H1 (cell line): ENCODE results near the gene FBXW2. TPM values are rescaled to one million over a fixed set of nuclear protein-coding genes. Genes with fewer than 3 reads are reported as not detected.

Experiments
- CTCF ChIA-PET: fragments of 300-600 bp; sonication (Branson Sonifier 250); formaldehyde crosslinking; loops from one replicate; lab custom pipeline; 2021; ENCODE audit not compliant: partially characterized antibody; lab: Charles Lee
- POLR2A ChIA-PET: fragments of 300-600 bp; sonication (Branson Sonifier 250); formaldehyde crosslinking; loops from one replicate; lab custom pipeline; 2021; ENCODE audit warnings: inconsistent platforms; ENCODE audit not compliant: partially characterized antibody; lab: Charles Lee
- DNase-seq, 2 experiments: peaks; one replicate each; pipeline versions ENCODE4 v3.0.0 to v3.0.0-alpha.2; 2010 to 2022; ENCODE audit warnings: low spot score in 2 of 2, low read depth in 1 of 2, mixed read lengths in 1 of 2
- FAIRE-seq: peaks from 2 replicates; lab custom pipeline; 2011; peaks lifted over from hg19 to GRCh38; lab: Jason Lieb, UNC
- H2AFZ ChIP-seq: 2 replicates; pipeline ENCODE4 v1.8.1; 2012; ENCODE audit warnings: low read length, inconsistent platforms
- H2AK5ac ChIP-seq: 2 replicates; pipeline ENCODE4 v1.6.1; 2013; ENCODE audit warnings: low read depth, low read length
- H2BK120ac ChIP-seq: replicated peaks from 2 replicates; pipeline ENCODE3; 2013; ENCODE audit warnings: low read depth, low read length, inconsistent platforms
- H2BK12ac ChIP-seq: 2 replicates; pipeline ENCODE4 v1.6.1; 2013; ENCODE audit warnings: low read depth, low read length
- H2BK15ac ChIP-seq: 2 replicates; pipeline ENCODE4 v1.6.1; 2013; ENCODE audit warnings: low read length
- H2BK20ac ChIP-seq: 2 replicates; pipeline ENCODE4 v1.6.1; 2013; ENCODE audit warnings: low read length
- H2BK5ac ChIP-seq: 2 replicates; pipeline ENCODE4 v1.6.1; 2013; ENCODE audit warnings: low read depth, low read length
- H3K14ac ChIP-seq: 2 replicates; pipeline ENCODE4 v1.6.1; 2013; ENCODE audit warnings: inconsistent platforms; ENCODE audit not compliant: insufficient read length
- H3K18ac ChIP-seq: 2 replicates; pipeline ENCODE4 v1.6.1; 2013; ENCODE audit warnings: low read length; ENCODE audit errors: extremely low read depth
- H3K23ac ChIP-seq: 2 replicates; pipeline ENCODE4 v1.6.1; 2013; ENCODE audit warnings: inconsistent platforms; ENCODE audit not compliant: insufficient read length
- H3K23me2 ChIP-seq: 2 replicates; pipeline ENCODE4 v1.6.1; 2013; ENCODE audit warnings: low read depth, low read length
- H3K27ac ChIP-seq: 2 replicates; pipeline ENCODE4 v1.6.1; 2011; ENCODE audit warnings: low read depth, low read length, inconsistent platforms
- H3K27me3 ChIP-seq, 4 experiments: replicated peaks in 1 of 4; 1 replicate in 1 of 4; 2 replicates in 3 of 4; pipeline versions ENCODE4 v1.6.1 to v1.8.1; 2011 to 2013; ENCODE audit warnings: low read length in 3 of 4, mild to moderate bottlenecking in 3 of 4, inconsistent platforms in 2 of 4, mixed read lengths in 2 of 4, moderate library complexity in 1 of 4; ENCODE audit not compliant: control insufficient read depth in 3 of 4, insufficient read depth in 3 of 4; ENCODE audit errors: extremely low read depth in 1 of 4
- H3K36me3 ChIP-seq, 4 experiments: 2 replicates each; pipeline versions ENCODE4 v1.6.1 to v1.8.1; 2011 to 2013; ENCODE audit warnings: mild to moderate bottlenecking in 4 of 4, low read length in 3 of 4, moderate library complexity in 2 of 4, control low read depth in 1 of 4, inconsistent platforms in 1 of 4; ENCODE audit not compliant: insufficient read depth in 4 of 4, control insufficient read depth in 2 of 4
- H3K4ac ChIP-seq: replicated peaks from 2 replicates; pipeline ENCODE3; 2013; ENCODE audit warnings: low read length, low read depth, mixed read lengths, inconsistent platforms; ENCODE audit not compliant: insufficient read length
- H3K4me1 ChIP-seq, 4 experiments: replicated peaks in 1 of 4; 1 replicate in 1 of 4; 2 replicates in 3 of 4; pipeline versions ENCODE4 v1.6.1 to v1.8.1; 2011 to 2013; ENCODE audit warnings: low read length in 3 of 4, inconsistent platforms in 2 of 4, mixed read lengths in 1 of 4; ENCODE audit not compliant: insufficient read depth in 4 of 4, control insufficient read depth in 3 of 4
- H3K4me2 ChIP-seq, 2 experiments: 2 replicates each; pipeline versions ENCODE4 v1.6.1 to v1.8.1; 2011 to 2013; ENCODE audit warnings: low read depth in 2 of 2, low read length in 2 of 2, control low read depth in 1 of 2, inconsistent platforms in 1 of 2, mild to moderate bottlenecking in 1 of 2; ENCODE audit not compliant: insufficient read depth in 1 of 2
- H3K4me3 ChIP-seq, 4 experiments: fragments of 200-600, 300-600 bp in 1 of 4; sonication (generic), shearing (Covaris generic), sonication (Bioruptor Twin) in 1 of 4; 2 replicates each; pipeline versions ENCODE4 v1.5.1 to v1.8.1; 2011 to 2016; ENCODE audit warnings: low read length in 4 of 4, low read depth in 3 of 4, control low read depth in 2 of 4, inconsistent platforms in 2 of 4, mild to moderate bottlenecking in 2 of 4, mixed read lengths in 1 of 4, moderate library complexity in 1 of 4; ENCODE audit not compliant: insufficient read depth in 2 of 4; ENCODE audit errors: extremely low read depth in 1 of 4
- H3K56ac ChIP-seq: replicated peaks from 2 replicates; pipeline ENCODE3; 2013; ENCODE audit warnings: low read depth, mild to moderate bottlenecking, mixed read lengths, low read length, inconsistent platforms; ENCODE audit not compliant: insufficient read length
- H3K79me1 ChIP-seq: 2 replicates; pipeline ENCODE4 v1.6.1; 2013; ENCODE audit warnings: low read depth, low read length, control low read depth
- H3K79me2 ChIP-seq, 2 experiments: 2 replicates each; pipeline versions ENCODE4 v1.6.1 to v1.8.1; 2012 to 2013; ENCODE audit warnings: low read length in 2 of 2, mild to moderate bottlenecking in 2 of 2, inconsistent platforms in 1 of 2; ENCODE audit not compliant: insufficient read depth in 2 of 2, control insufficient read depth in 1 of 2
- H3K9ac ChIP-seq, 4 experiments: replicated peaks in 1 of 4; 1 replicate in 1 of 4; 2 replicates in 3 of 4; pipeline versions ENCODE4 v1.6.1 to v1.8.1; 2011 to 2013; ENCODE audit warnings: low read depth in 3 of 4, low read length in 3 of 4, control low read depth in 2 of 4, mild to moderate bottlenecking in 2 of 4, moderate library complexity in 2 of 4, inconsistent platforms in 1 of 4; ENCODE audit errors: extremely low read depth in 1 of 4
- H3K9me3 ChIP-seq, 2 experiments: 2 replicates each; pipeline versions ENCODE4 v1.6.1 to v1.8.1; 2012 to 2013; ENCODE audit warnings: mild to moderate bottlenecking in 2 of 2, moderate library complexity in 2 of 2, control low read depth in 1 of 2, inconsistent platforms in 1 of 2, low read depth in 1 of 2, low read length in 1 of 2, mixed read lengths in 1 of 2; ENCODE audit not compliant: insufficient read depth in 2 of 2
- H4K20me1 ChIP-seq, 2 experiments: replicated peaks in 1 of 2; 2 replicates each; pipeline versions ENCODE3 to v1.8.1; 2011 to 2013; ENCODE audit warnings: inconsistent platforms in 2 of 2, low read length in 2 of 2, mild to moderate bottlenecking in 1 of 2; ENCODE audit not compliant: insufficient read depth in 2 of 2, control insufficient read depth in 1 of 2
- H4K5ac ChIP-seq: 2 replicates; pipeline ENCODE4 v1.6.1; 2013; ENCODE audit warnings: low read length, low read depth, mixed read lengths, inconsistent platforms; ENCODE audit not compliant: insufficient read length
- H4K8ac ChIP-seq: 2 replicates; pipeline ENCODE4 v1.8.0; 2013; ENCODE audit warnings: mild to moderate bottlenecking, moderate library complexity, low read length, inconsistent platforms; ENCODE audit not compliant: insufficient read depth; ENCODE audit errors: extremely low read depth
- H4K91ac ChIP-seq: replicated peaks from 2 replicates; pipeline ENCODE3; 2013; ENCODE audit warnings: low read length, mixed read lengths, inconsistent platforms; ENCODE audit not compliant: insufficient read length
- CEBPB ChIP-seq: IDR thresholded peaks from 2 replicates; pipeline ENCODE4 v1.6.1; 2012; ENCODE audit warnings: low read depth, low read length
- EGR1 ChIP-seq: IDR thresholded peaks from 2 replicates; pipeline ENCODE4 v1.6.1; 2011; ENCODE audit warnings: low read depth, low read length, borderline replicate concordance
- EZH2 ChIP-seq: fragments of 200-600 bp; sonication (generic); IDR thresholded peaks from 2 replicates; pipeline ENCODE4 v1.7.1; 2012; ENCODE audit warnings: low read depth, mild to moderate bottlenecking, moderate library complexity, low read length, inconsistent platforms; ENCODE audit not compliant: severe bottlenecking
- POLR2A ChIP-seq, 2 experiments: IDR thresholded peaks; 1 replicate in 1 of 2; 2 replicates in 1 of 2; pipeline ENCODE4 v1.6.1; 2011; ENCODE audit warnings: low read depth in 2 of 2, low read length in 2 of 2, mild to moderate bottlenecking in 2 of 2; ENCODE audit errors: control extremely low read depth in 1 of 2
- SP4 ChIP-seq: IDR thresholded peaks from 2 replicates; pipeline ENCODE4 v1.6.1; 2012; ENCODE audit warnings: low read length, inconsistent platforms
- SRF ChIP-seq: IDR thresholded peaks from 2 replicates; pipeline ENCODE4 v1.6.1; 2011; ENCODE audit warnings: mild to moderate bottlenecking, low read depth, low read length, moderate library complexity
- TCF12 ChIP-seq: IDR thresholded peaks from 2 replicates; pipeline ENCODE4 v1.6.1; 2011; ENCODE audit warnings: low read depth, mild to moderate bottlenecking, low read length
- WGBS, 2 experiments: shearing (Covaris generic) in 1 of 2; methylation state at CpG; one replicate each; pipeline versions ENCODE4 v1.1.6 to v1.1.7; 2013 to 2015; ENCODE audit warnings: low lambda C conversion rate in 2 of 2, mixed read lengths in 2 of 2, inconsistent platforms in 1 of 2, low coverage in 1 of 2, missing lambda C conversion rate in 1 of 2; ENCODE audit not compliant: insufficient replicate concordance in 2 of 2, insufficient coverage in 1 of 2, insufficient read length in 1 of 2; ENCODE audit errors: extremely low coverage in 1 of 2, missing lambda C conversion rate in 1 of 2; 5-methylcytosine and 5-hydroxymethylcytosine counted together
- polyA plus RNA-seq, 7 experiments: library from polyadenylated mRNA; depleted of rRNA in 3 of 7; stranded (reverse) in 5 of 7; unstranded in 2 of 7; fragments of >200 nt in 5 of 7; fragments of 200-250 nt in 2 of 7; gene quantifications; 1 replicate in 5 of 7; 2 replicates in 1 of 7; 4 replicates in 1 of 7; pipeline versions ENCODE4 v1.2.1 to v1.2.3, GENCODE V29; 2011 to 2013; ENCODE audit warnings: missing spikeins in 2 of 7, mixed read lengths in 2 of 7
- total RNA-seq: library from RNA; stranded (reverse); fragmentation: NEBNext Ultra II Directional; extraction: Animal tissue kit (Norgen Biotek cat#: 25700); gene quantifications from 2 replicates; pipeline ENCODE4 v1.2.1, GENCODE V29; 2021
- TF ChIP-seq, protein P1 (sequence below): IDR thresholded peaks from 2 replicates; pipeline ENCODE4 v1.6.1; 2011; ENCODE audit warnings: low read depth, mild to moderate bottlenecking, low read length; ENCODE audit not compliant: insufficient read depth

Gene FBXW2
- total and polyA plus RNA-seq, 2 of the 8 experiments (the other 6 are each of a cell fraction or from before 2014, with no cell fraction given), result 19.2 to 65.3 TPM

DNA sequence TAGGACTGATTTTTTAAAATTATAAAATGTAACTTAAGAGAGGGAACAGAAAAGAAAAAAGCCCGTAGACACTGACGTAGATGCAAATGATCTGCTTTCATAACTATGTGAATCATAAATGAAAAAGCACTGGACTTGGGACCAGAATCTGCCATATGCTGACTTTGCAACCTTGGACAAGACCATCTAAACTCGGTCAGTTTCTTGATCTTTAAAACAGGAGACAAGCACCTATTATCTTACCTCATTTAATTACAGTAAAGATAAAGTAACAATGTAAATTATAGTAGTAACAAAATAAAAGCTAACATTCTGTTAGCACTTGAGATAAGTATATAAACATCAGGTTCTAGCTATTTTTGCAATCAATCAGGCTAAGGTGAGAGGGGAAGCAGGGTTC lies 20.0 kb downstream of the FBXW2 start:
- H3K18ac ChIP-seq, result no peak overlapping the region
- ChIA-PET CTCF (interaction anchor here (0.6 to 2.3 kb wide), 4 partner anchors 9 to 91 kb away, joined by 3 to 8 read pairs (median 4); no protein-coding TSS in a partner anchor), POLR2A (interaction anchor here (0.6 to 4.2 kb wide), 5 partner anchors 9 to 20 kb away, joined by 3 to 19 read pairs (median 5); partner anchors contain the start of gene FBXW2)
- FAIRE-seq, result no peak
- no peaks in the 10 kb centered on the region for H4K20me1 ChIP-seq
- H3K14ac ChIP-seq, result no peak overlapping the region
- H3K23me2 ChIP-seq, result no peaks in the 10 kb centered on the region
- H2BK20ac ChIP-seq, result no peak overlapping the region
- TF ChIP-seq TCF12, result no peak
- TF ChIP-seq CEBPB, result no peak
- no peak for TF ChIP-seq SP4
- TF ChIP-seq EZH2, result no peak
- TF ChIP-seq, protein P1, sequence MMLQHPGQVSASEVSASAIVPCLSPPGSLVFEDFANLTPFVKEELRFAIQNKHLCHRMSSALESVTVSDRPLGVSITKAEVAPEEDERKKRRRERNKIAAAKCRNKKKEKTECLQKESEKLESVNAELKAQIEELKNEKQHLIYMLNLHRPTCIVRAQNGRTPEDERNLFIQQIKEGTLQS, result no peak
- TF ChIP-seq SRF, result no peak
- no peak for TF ChIP-seq EGR1
- no peak for TF ChIP-seq POLR2A (IDR thresholded peaks at IDR 0.05; ENCODE audit: control extremely low read depth in 1 of 2, low read depth in 2 of 2, low read length in 2 of 2)
- no peak overlapping the region for H3K4ac ChIP-seq
- H2BK12ac ChIP-seq, result no peak overlapping the region
- H3K27ac ChIP-seq, result no peak overlapping the region
- H4K91ac ChIP-seq, result no peak overlapping the region
- H4K8ac ChIP-seq, result no peak overlapping the region
- H3K27me3 ChIP-seq, result no peaks in the 10 kb centered on the region
- no peak overlapping the region for H2BK15ac ChIP-seq
- H3K9ac ChIP-seq, result no peak overlapping the region
- H3K4me3 ChIP-seq, result no peak overlapping the region
- H3K9me3 ChIP-seq, result no peaks in the 10 kb centered on the region
- H3K56ac ChIP-seq, result no peak overlapping the region
- H2AK5ac ChIP-seq, result no peak overlapping the region
- no peak overlapping the region for H3K4me2 ChIP-seq
- no peak overlapping the region for H3K23ac ChIP-seq
- no peak overlapping the region for H2BK120ac ChIP-seq
- peaks cover 4 to 68% (median 35%) of the 10 kb centered on the region in 4 experiments; a peak in 7 of 8 replicates for H3K36me3 ChIP-seq
- H2BK5ac ChIP-seq, result no peak overlapping the region
- no peak for DNase-seq
- no peak overlapping the region for H2AFZ ChIP-seq
- H3K4me1 ChIP-seq, result peaks cover 0 to 3% (median 0%) of the 10 kb centered on the region in 4 experiments; a peak in 1 of 7 replicates
- no peaks in the 10 kb centered on the region for H3K79me2 ChIP-seq
- 76% methylated on average over 3 of the region's 3 CpGs; no CpG with 5 or more reads in 1 of the 2 experiments for WGBS, 2 experiments
- H3K79me1 ChIP-seq, result peaks cover 3% of the 10 kb centered on the region; the same call in 1 of the 2 replicates
- no peak overlapping the region for H4K5ac ChIP-seq
